Stimulated activated naive CD4-positive, alpha-beta T cell (primary cell): ENCODE data around the gene ZFX.
"Not testable (repeated sequence)": the region's sequence is repeated elsewhere in the genome, so short reads cannot be mapped to it uniquely, and the experiment has no call there.

Source experiments
- DNase-seq, 6 experiments: peaks; one replicate each; lab custom pipeline; 2025; lab: John Stamatoyannopoulos, UW

Gene ZFX

DNA sequence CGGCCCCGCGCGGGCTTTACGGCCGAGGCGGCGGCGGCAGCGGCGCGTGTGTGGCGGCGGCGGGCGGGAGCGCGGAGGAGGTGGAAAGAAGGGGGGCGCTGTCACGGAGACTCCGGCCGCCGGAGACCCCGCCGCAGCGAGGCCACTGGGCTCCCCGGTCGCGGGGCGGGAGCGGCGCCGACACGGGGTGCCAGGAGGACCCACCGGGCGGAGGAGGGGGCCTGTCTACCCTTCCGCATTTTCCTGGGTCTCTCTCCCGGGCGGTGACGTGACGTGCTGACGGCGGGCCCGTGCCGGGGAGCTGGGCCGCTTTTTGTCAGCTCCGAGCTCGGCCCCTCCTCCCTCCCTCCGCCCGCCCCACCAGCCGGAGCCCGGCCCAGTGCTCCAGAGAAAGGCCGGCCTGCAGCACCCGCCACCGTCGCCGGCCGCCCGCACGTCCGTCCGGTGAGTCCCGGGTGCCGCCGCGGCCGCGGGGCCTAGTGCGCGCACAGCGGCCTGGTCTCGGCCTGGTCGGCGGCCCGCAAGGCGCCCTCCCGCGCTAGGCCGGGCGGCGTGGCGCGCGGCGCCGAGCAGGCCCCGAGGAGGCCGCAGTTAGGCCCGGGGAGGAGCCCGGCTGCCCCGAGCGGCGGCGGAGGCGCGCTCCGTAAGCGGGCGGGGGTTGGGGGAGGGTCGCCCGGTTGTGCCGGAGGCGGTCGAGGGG, at the start of gene ZFX:
Gene ZFX, plus strand, starts transcription at position 379 of the 700 bp plus-strand sequence. CDS start 23,014 bp downstream, outside the sequence.
- DNase-seq, result peak; percentile 45 to 93 (median 72)

DNA sequence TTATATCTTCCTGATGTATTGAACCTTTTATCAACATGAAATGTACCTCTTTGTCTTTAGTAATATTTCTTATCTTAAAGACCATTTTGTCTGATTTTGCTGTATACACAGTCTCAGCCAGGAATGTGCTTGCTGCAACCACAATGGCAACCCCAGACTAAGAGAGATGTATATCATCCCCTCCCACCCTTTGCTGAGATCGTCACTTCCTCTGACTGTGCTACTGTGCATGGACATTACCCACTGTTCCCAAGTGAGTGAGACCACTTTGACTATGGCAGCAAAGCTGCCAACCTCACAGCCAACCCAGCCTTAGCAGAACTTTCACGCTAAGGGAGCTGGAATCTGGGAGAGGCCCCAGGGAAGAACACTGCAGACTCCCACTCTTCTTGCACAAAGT, 48.8 kb upstream of the ZFX start:
- no peak for DNase-seq

DNA sequence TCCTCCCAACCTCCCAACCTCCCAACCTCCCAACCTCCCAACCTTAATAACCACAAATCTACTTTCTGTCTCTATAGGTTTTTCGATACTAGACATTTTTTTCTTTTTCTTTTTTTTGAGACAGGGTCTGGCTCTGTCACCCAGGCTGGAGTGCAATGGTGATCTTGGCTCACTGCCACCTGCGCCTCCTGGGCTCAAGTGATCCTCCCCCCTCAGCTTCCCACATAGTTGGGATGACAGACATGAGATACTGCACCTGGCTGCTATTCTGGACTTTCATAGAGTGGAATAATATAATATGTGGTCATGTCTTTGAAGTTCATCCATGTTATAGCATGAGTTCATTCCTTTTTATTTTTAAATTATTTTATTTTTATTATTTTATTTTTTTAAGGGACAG, 39.5 kb upstream of the ZFX start:
- DNase-seq, result no peak

DNA sequence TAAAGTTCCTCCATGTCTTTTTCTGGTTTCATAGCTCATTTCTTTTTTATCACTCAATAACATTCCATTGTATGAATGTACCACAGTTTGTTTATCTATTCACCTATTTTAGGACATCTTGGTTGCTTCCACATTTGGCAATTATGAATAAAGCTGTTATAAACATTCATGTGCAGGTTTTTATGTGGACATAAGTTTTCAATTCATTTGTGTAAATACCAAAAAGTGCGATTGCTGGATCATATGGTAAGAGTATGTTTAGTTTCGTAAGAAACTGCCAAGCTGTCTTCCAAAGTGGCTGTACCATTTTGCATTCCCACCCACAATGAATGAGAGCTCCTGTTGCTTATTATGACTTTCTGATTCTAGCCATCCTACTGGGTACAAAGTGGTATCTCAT, 36.3 kb upstream of the ZFX start:
- no peak for DNase-seq

DNA sequence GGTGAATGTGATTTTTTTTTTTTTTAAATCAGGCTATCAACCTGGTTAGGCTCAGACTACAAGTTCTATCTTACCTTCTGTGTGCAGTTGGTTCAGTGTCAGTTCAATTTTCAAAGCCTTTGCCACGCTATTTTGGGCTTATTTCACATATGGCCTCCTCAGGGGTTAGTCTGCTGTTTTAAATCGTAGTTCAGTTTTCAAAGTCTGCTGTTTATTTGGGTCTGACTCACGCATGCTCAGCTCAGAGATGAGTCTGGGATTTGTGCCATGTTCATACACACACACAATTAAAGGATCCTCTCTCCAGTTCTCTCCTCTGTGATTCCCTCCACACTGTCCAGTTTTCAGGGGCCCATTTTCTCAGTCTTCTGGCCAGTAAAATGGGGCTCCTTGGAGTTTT, 32.3 kb upstream of the ZFX start:
- no peak for DNase-seq

DNA sequence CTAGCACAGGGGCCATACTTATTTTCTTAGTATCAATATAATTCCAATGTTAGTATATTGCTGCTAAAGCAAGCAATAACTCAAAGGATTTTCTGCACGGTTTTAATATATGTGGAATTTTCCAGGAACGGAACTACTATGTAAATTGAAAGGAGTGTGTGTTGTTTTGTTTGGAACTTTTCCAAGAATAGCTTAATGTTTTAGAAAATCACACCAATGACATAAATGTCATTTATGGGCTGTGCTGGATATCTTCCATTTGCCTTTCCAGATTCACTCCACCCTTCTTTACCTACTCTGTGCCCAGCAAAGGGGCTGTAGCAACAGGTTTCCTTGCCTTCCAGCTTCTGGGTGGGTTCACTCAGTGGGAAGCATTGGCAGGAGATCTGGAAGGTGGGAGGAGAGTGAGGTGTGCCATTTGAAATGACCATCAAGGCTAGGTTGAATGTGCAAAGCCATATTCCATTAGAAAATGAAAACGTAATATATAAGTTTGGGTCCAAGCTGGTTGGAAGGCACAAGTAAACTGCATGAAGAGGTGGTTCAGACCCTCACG, 25.2 kb upstream of the ZFX start:
- DNase-seq, result no peak

DNA sequence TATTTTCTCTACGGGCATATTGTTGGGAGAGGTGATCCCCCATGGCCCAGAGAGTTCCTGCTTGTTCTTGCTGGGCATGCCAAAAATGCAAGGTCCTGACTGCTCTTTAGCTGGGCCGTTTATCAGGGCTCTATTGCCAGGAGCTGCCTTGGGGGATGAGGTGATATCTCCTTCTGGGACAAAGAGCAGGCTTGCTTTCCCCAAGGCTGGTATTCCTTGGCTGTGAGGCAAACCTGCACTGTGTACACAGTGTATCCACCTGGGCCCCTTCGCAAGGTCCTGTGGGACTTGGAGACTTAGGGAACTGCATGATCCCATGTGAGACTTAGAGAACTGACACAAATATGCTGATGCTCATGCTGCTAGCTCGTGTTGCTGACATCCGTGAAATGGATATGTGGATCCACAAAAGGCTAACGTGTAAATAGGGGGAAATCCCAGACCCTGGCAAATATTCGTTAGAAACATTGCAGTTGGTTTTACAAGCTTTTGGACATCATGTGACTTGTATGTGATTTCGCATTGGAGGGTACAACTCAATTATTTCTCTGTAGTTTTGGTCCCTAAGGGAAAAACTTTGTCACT, 24.4 kb upstream of the ZFX start:
- no peak for DNase-seq

DNA sequence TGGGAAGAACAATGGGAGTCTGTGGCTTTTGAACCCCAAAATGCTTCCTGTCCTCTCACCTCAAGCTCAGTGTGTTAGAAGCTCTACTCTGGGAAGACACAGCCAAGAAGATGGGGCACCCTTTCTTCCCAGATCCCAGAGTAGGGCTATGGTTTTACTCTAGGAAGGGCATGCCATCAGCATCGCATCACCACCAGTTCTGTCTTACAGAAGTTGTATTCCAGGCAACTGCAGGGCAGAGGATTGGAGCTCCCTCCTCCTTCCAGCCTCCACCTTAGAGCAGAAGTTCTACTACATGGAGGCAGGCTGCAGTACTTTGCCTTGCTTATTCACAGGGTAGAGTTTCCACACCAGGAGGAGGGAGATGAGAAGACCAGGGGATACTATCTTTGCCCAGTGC, 18.1 kb upstream of the ZFX start:
- no peak for DNase-seq

DNA sequence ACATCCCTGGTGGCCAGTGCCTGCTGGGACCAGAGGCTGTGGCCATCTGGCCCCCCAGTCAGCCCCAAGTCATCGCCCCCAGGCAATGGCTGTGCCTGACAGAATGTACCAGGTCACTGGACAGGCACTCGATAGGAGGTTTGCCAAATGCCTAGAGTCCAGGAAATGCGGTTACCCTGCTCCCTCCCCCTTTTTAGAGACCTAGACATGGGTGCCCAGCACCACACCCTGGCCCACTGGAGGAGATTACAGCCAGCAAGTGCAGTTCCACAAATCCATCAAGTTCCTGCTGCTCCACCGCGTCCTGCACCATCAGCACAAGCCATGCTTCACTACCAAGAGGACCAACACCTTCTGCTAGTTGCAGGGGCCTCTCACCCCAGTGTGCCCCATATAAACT, 16.2 kb upstream of the ZFX start:
- no peak for DNase-seq

DNA sequence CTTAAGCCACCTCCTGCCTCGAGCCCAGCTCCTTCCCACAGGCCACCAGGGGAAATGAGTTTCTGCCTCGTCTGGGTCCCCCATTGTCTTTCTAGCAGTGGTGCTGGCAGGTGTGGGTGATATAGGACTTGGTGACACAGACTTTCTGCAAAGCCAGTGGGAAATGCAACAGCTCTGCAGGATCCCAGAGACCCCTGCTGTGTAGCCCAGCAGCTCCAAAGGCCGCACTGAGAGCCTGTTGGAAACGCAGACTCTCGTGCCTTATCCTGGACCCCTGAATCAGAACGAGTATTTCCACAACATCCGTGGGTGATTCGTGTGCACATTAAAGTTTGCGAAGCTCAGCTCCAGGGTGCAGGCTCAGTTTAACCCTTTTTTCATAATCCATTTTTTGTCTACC, 13.8 kb upstream of the ZFX start:
- not testable (repeated sequence) for DNase-seq

DNA sequence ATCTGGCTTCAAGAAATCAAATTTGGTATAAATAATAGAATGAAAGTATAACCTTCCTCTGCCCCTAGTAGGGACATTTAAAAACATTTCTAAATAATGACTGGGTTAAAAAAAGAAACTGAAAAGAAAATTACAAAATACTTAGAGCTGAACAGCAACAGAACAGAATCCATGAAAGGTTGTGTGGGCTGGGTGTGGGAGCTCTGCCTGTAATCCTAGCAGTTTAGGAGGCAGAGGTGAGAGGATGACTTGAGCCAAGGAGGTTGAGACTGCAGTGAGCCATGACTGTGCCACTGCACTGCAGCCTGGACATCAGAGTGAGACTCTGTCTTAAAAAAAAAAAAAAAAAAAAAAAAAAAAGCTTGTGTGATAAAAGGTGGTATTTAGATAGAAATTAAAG, 12.3 kb upstream of the ZFX start:
- no peak for DNase-seq

DNA sequence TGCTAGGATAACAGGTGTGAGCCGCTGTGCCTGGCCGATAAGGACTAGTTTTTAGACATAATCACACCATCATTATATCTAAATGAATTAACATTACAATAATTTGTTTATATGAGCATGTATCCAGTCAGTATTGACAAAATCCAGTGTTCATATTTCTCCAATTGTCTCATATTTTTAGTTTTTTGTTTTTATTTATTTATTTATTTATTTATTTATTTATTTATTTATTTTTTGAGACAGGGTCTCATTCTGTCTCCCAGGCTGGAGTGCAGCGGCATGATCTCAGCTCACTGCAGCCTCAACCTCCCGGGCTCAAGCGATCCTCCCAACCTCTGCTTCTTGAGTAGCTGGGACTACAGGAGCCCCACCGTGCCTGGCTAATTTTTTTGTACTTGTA, 5.5 kb upstream of the ZFX start:
- DNase-seq, result not testable (repeated sequence)

DNA sequence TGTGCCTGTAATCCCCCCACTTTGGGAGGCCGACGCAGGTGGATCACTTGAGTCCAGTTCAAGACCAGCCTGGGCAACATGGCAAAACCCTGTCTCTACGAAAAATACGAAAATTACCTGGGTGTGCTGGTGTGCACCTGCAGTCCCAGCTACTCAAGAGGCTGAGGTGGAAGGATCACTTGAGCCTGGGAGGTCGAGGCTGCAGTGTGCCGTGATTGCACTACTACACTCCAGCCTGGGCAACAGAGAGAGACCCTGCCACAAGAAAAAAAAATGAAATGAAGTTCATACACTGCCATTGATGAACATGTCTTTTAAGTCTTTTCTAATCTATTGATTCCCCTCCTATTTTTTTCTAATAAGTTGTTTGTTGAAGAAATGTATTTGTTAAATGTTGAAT, 5.0 kb upstream of the ZFX start:
- DNase-seq, result no peak

DNA sequence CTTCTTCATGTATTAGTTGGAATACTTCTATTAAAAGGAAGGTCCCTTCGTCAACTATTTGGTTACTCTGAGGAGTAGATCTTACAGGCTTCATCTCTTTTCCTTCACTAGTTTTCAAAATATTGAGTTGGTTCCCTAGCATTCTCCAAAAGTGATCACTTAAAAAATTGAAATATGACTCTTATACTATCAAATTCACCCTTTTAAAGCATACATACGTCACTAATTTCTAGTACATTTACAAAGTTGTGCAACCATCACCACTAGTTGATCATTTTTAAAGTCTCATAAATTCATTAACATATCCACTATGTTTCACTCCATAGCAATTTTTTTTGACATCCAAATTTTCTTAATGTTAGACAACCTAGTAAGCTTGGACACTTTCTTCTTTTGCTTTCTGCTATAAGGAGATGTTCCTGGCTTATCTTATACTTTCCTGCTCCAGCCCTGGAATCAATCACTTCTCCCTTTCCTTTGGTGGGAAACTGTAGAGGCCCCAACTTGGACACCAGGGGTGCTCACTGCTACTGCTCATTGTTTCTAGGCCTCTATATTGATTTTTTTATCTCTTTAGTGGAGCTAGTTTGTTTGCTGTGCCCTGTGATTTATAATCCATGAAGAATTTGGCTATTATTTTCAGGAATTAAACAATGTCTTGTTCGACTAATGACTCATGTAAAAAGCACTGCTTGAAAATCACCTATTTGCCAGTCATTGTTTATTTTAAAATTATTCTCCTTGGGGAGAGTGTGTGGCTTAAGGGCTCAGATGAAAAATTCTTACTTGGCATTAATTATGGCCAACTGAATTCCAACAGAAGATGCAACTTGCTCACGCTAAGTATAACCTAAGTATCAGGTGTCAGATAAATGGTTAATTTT, 4.0 kb upstream of the ZFX start:
- DNase-seq, result no peak

DNA sequence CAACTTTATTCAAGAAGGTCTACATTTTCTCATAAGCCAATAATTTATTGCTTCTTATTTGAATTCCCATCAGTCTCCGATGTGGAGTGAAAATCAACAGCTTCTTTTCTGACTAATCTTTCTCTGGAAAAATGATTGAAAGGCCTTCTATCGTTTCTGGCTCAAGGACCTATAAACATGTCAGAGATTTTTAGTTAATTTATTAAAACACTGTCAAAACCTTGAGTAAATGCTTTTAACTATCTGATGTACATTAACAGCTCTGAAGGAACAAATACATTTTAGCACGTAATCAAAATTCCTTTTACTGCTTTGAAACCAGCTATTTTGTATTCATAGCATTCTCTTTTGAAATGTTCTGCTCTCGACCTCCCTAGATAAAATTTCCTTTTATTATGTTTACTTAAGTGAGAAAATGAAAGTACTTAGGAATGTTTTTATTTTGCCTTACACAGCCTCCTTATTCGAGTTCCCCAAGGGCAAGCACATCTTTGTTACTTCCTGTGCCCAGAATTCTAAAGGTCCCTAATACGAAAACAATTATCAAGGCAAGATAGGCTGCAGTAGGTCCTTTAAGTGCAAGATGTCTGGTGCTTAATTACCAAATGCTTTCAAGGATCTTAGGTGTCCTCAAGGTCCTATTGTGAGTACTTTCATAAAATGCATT, 3.1 kb upstream of the ZFX start:
- DNase-seq, result no peak

DNA sequence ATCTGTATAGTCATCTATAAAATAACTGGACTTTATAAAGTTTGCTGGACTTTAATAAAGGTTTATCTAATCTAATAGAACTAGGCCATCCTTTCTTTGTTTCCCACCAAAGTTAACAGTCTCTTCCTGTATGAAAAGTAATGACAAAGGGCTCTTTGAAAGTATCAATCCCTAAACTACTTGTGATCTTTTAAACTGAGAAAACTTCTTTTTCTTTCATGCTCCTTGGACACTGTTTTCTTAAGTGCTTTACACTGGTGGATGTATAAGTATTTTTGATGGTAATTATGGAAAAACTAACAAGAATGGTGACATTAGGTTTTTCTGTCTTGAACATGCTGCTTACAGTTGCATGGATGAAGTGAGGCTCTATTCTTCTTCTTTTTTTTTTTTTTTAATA, 2.4 kb upstream of the ZFX start:
- no peak for DNase-seq

DNA sequence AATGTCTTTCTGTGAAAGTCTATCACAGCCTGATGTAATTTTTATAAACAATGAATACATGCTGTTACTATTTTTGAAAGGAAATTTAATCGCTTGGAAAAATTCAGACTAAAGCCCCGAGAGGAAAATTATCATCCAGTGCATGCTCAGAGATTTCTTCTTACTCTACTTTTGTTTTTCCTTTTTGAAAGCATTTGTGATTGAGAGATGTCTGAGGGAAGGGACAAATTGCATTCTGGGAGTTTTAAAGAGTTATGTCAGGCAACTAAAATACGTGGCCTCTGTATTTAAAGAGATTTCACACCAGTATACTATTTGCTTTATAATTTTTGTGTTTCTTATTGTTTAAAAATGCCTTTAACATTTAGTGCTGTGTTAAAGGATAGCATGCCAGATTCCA, 1.4 kb upstream of the ZFX start:
- DNase-seq, result peak in 3 of 6 experiments; percentile 22 to 39 (median 30)

DNA sequence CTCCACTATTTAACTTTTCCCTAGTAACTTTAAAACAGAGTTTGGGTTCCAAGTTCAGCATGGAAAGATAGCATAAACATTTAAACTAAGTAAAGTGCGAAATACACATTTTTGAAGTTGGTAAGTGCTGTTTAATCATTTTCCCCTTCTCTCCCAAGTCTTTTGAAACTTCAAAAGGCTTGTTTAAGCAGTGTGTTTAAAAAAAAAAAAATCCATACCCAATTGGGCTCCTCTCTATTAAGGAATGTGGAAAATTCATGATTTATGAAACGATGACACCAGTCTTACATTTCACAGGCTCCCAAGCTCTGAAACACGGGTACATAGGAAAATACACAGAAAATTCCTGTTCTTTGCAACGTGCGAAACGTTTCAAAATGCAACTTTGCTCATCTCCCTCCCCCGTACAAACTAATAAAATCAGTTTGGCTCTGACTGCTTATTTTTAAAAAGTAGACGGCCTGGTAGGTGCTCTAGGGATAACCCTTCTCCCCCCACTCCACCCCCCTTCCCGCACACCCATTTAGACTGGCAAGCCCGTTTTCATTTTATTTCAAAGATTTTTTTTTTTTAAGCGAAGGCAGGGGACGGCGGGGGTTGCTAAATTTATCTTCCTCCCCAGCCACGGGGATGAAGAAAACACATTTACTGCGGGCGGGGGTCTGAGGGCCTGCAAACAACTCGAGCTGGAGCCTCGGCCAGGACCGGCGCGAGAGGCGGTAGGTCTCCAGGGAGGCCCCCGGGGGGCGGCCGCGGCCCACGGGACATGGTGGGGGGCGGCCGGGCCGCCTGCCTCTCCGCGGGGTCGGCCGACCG, 786 bp upstream of the ZFX start:
- DNase-seq, result peak in 2 of 6 experiments; percentile 12 to 15

DNA sequence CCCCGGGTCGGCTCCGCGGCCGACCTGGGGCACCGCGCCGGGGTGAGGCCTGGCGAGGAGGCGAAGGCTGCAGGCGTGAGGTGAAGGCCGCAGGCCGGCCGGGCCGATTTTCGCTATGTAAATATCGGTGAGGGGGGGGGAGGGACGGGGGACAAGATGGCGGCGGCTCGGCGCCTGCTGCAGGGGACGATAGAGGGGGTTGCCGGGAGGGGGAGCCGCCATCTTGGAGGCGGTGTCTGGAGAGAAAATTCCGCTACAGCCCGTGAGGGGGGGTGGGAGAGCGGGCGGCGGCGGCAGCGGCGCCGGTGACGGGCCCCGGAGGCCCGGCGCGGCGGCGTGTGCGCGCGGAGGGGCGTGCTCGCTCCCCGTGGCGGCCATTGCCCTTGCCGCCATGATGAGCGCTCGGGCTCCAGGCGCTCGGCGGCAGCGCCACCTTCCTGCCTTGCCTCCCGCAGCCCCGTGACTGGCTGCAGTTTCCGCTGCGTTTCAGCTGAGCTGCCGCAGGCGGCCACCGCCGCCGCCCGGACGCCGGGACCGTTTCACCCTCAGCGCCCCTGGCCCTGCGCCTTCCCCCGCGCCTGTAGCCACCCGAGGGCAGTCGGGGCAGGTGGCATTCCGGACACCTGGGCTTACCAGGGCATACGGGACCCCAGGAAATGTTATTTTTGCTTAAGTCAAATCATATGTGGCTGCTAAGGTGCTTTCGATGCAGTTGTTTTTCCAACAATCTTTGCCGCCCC, 692 bp downstream of the ZFX start:
- DNase-seq, result peak; percentile 79 to 94 (median 84)

DNA sequence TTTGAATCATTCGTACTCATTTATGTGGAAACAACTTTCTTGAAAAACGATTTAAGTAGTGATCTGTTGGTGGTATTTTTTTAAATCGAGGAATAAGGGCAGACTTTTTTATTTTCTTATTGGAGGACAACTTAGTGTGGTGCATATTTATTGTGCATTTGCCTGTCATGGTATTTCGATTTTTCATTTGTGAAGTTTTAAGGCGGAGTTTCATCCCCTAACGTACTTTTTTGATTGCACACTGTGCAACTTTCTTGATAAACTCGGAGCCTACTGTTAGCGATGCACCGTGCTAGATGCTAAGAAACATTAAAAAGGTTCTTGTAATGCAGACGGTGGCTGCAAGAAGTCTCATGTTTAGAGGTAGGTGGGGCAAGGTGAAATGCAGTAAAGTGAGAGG, 1.4 kb downstream of the ZFX start:
- peak in 1 of 6 experiments; percentile 46 for DNase-seq
